ENCODE results near the gene RSF1. TPM values are rescaled to one million over a fixed set of nuclear protein-coding genes. Genes with fewer than 3 reads are reported as not detected.

The RSF1 gene
- total and polyA plus RNA-seq, 2 experiments from 2014 or later = 51.2 to 188 TPM

- no peak for TF ChIP-seq CTCF (conservative IDR thresholded peaks at IDR 0.05; ENCODE audit: low read depth in 2 of 2)
These were observed 88.4 kb downstream of the RSF1 start (continued) for GRCh38 chr11:77732143-77732542.

GRCh38 chr11:77730789-77731188, 89.7 kb downstream of the RSF1 start:
- no peaks in the 10 kb centered on the region for H3F3A ChIP-seq (replicated peaks; ENCODE audit: low read depth)
- no peak for TF ChIP-seq JUNB (IDR thresholded peaks at IDR 0.05; ENCODE audit: unreplicated experiment)
- TF ChIP-seq CREB1 (CRISPR knock-in tag; IDR thresholded peaks at IDR 0.05; ENCODE audit: low read depth) = no peak
- TF ChIP-seq ZNF462 (CRISPR knock-in tag; IDR thresholded peaks at IDR 0.05) = no peak
- TF ChIP-seq POLR2AphosphoS5 (IDR thresholded peaks at IDR 0.05; ENCODE audit: low read depth) = no peak
- Mint-ChIP-seq H3K9me3 (peaks cover 26% of the 10 kb centered on the region), H3K27ac (no peak overlapping the region), H3K36me3 (ENCODE audit: low read depth) (peaks cover 50% of the 10 kb centered on the region), H3K4me3 (no peak overlapping the region), H3K27me3 (ENCODE audit: insufficient read depth, low read depth, poor library complexity) (peaks cover 9% of the 10 kb centered on the region), H3K4me1 (no peaks in the 10 kb centered on the region; the same call in 2 of the 3 replicates)
- H3K4me3 ChIP-seq = no peak overlapping the region
- DNase-seq (ENCODE audit: low spot score) (no peak), ATAC-seq (no peak)
- H3K4me1 ChIP-seq (ENCODE audit: insufficient read depth) = no peaks in the 10 kb centered on the region
- H4K20me1 ChIP-seq (replicated peaks; ENCODE audit: insufficient read depth) = no peaks in the 10 kb centered on the region
- H3K27ac ChIP-seq (ENCODE audit: low read depth) = no peak overlapping the region
- H2AFZ ChIP-seq = no peak overlapping the region
- H3K9me2 ChIP-seq (ENCODE audit: insufficient read depth) = no peaks in the 10 kb centered on the region
- H3K4me2 ChIP-seq = no peak overlapping the region
- H3K27me3 ChIP-seq (ENCODE audit: insufficient read depth) = no peaks in the 10 kb centered on the region
- H3K36me3 ChIP-seq (ENCODE audit: insufficient read depth) = no peaks in the 10 kb centered on the region
- H3K79me2 ChIP-seq (replicated peaks; ENCODE audit: insufficient read depth) = no peaks in the 10 kb centered on the region

Data from GM23338 (cell line).